Endothelial cell of umbilical vein (primary cell): ENCODE data around the gene CDR2L. TPM values are rescaled to one million over a fixed set of nuclear protein-coding genes. Genes with fewer than 3 reads are reported as not detected.

Source experiments
- BruUV-seq: library from RNA; stranded (reverse); fragments of 400-500 nt; replicated peaks from 2 replicates; lab custom pipeline; 2021; lab: Mats Ljungman, UMichigan
- CTCF ChIA-PET: fragments of 300-600, 350-600 bp; sonication (Branson Sonifier 250); formaldehyde crosslinking; loops from one replicate; lab custom pipeline; 2021; ENCODE audit warnings: antibody characterized with exemption, inconsistent platforms; lab: Charles Lee
- POLR2A ChIA-PET: fragments of 300-600, 350-600 bp; sonication (Branson Sonifier 250); formaldehyde crosslinking; loops from one replicate; lab custom pipeline; 2021; ENCODE audit warnings: antibody characterized with exemption, inconsistent platforms; lab: Charles Lee
- DNase-seq: peaks from one replicate; pipeline ENCODE4 v3.0.0-alpha.2; 2011; ENCODE audit warnings: low read depth, low spot score
- FAIRE-seq: peaks from 2 replicates; lab custom pipeline; 2011; peaks lifted over from hg19 to GRCh38; lab: Jason Lieb, UNC
- H2AFZ ChIP-seq: 2 replicates; pipeline ENCODE4 v1.6.0; 2012; ENCODE audit warnings: low read depth, low read length, control low read depth, inconsistent platforms
- H3K27ac ChIP-seq: 2 replicates; pipeline ENCODE4 v1.5.1; 2011; ENCODE audit warnings: low read depth, mild to moderate bottlenecking, control low read depth, low read length, moderate library complexity; ENCODE audit not compliant: insufficient read depth
- H3K27me3 ChIP-seq, 2 experiments: 2 replicates each; pipeline versions ENCODE4 v1.6.0 to v1.6.1; 2011; ENCODE audit warnings: low read length in 2 of 2, mixed read lengths in 1 of 2; ENCODE audit not compliant: control insufficient read depth in 2 of 2, insufficient read depth in 2 of 2
- H3K36me3 ChIP-seq, 2 experiments: 2 replicates in 1 of 2; 3 replicates in 1 of 2; pipeline ENCODE4 v1.5.1; 2011; ENCODE audit warnings: low read length in 2 of 2, mild to moderate bottlenecking in 1 of 2, moderate library complexity in 1 of 2; ENCODE audit not compliant: control insufficient read depth in 2 of 2, insufficient read depth in 2 of 2; ENCODE audit errors: extremely low read depth in 1 of 2
- H3K4me1 ChIP-seq: 3 replicates; pipeline ENCODE4 v1.5.1; 2011; ENCODE audit warnings: mild to moderate bottlenecking, low read length; ENCODE audit not compliant: control insufficient read depth, insufficient read depth; ENCODE audit errors: extremely low read depth
- H3K4me2 ChIP-seq: 2 replicates; pipeline ENCODE4 v1.6.1; 2011; ENCODE audit warnings: low read length, control low read depth, mixed read lengths; ENCODE audit not compliant: insufficient read depth
- H3K4me3 ChIP-seq, 3 experiments: fragments of 200-600 bp in 1 of 3; sonication (generic), shearing (Covaris generic) in 1 of 3; replicated peaks in 1 of 3; 2 replicates each; pipeline ENCODE4 v1.5.1; 2011 to 2016; ENCODE audit warnings: control low read depth in 3 of 3, low read length in 3 of 3, mild to moderate bottlenecking in 2 of 3, inconsistent platforms in 1 of 3, low read depth in 1 of 3, moderate library complexity in 1 of 3; ENCODE audit not compliant: insufficient read depth in 1 of 3
- H3K79me2 ChIP-seq: 2 replicates; pipeline ENCODE4 v1.6.0; 2012; ENCODE audit warnings: low read length, inconsistent platforms; ENCODE audit not compliant: control insufficient read depth, insufficient read depth
- H3K9ac ChIP-seq: replicated peaks from 2 replicates; pipeline ENCODE3; 2011; ENCODE audit warnings: low read length, control low read depth; ENCODE audit not compliant: insufficient read depth; ENCODE audit errors: extremely low read depth
- H3K9me1 ChIP-seq: replicated peaks from 3 replicates; pipeline ENCODE4 v1.6.0; 2011; ENCODE audit warnings: mild to moderate bottlenecking, low read length; ENCODE audit not compliant: control insufficient read depth, insufficient read depth; ENCODE audit errors: extremely low read depth
- H3K9me3 ChIP-seq: replicated peaks from 2 replicates; pipeline ENCODE4 v1.5.1; 2012; ENCODE audit warnings: low read length, inconsistent platforms; ENCODE audit not compliant: control insufficient read depth, insufficient read depth
- H4K20me1 ChIP-seq: replicated peaks from 2 replicates; pipeline ENCODE3; 2011; ENCODE audit warnings: mild to moderate bottlenecking, low read length; ENCODE audit not compliant: control insufficient read depth, insufficient read depth; ENCODE audit errors: extremely low read depth
- EZH2 ChIP-seq: IDR thresholded peaks from 2 replicates; pipeline ENCODE4 v1.6.1; 2012; ENCODE audit warnings: borderline replicate concordance, low read depth, mild to moderate bottlenecking, moderate library complexity, low read length, inconsistent platforms; ENCODE audit not compliant: severe bottlenecking
- FOS ChIP-seq: IDR thresholded peaks from 2 replicates; pipeline ENCODE4 v1.6.1; 2011; ENCODE audit warnings: mild to moderate bottlenecking, low read length, moderate library complexity, borderline replicate concordance; ENCODE audit not compliant: insufficient read depth
- GATA2 ChIP-seq: IDR thresholded peaks from 2 replicates; pipeline ENCODE4 v1.7.0; 2011; ENCODE audit warnings: low read depth, mild to moderate bottlenecking, moderate library complexity, mixed read lengths, low read length; ENCODE audit not compliant: insufficient read length, insufficient read depth
- JUN ChIP-seq: IDR thresholded peaks from 2 replicates; pipeline ENCODE4 v1.6.1; 2011; ENCODE audit warnings: borderline replicate concordance, low read depth; ENCODE audit not compliant: insufficient read length, insufficient read depth
- MYC ChIP-seq: IDR thresholded peaks from one replicate; pipeline ENCODE4 v1.6.1; 2011; ENCODE audit warnings: mild to moderate bottlenecking, low read depth, low read length
- POLR2A ChIP-seq: IDR thresholded peaks from 2 replicates; pipeline ENCODE4 v1.6.1; 2012; ENCODE audit warnings: low read depth, mild to moderate bottlenecking, control low read depth, low read length
- POLR2AphosphoS5 ChIP-seq: IDR thresholded peaks from 2 replicates; pipeline ENCODE4 v1.6.1; 2012; ENCODE audit warnings: low read depth, mild to moderate bottlenecking, control low read depth, low read length, moderate library complexity; ENCODE audit not compliant: insufficient read depth
- dilution Hi-C: fragments of 300-500 bp; cut with MboI; formaldehyde crosslinking; loops from one replicate; pipeline ENCODE4 v1.15.0; 2019; ENCODE audit warnings: low sequenced_read_pairs; ENCODE audit not compliant: extremely low pct_ligation_motif_present
- intact Hi-C: fragments of 100-400 bp; cut with micrococcal nuclease; formaldehyde crosslinking; loops from one replicate; pipeline ENCODE4 v1.10.0; 2022
- polyA plus RNA-seq, 4 experiments: library from polyadenylated mRNA; depleted of rRNA in 3 of 4; stranded (reverse) in 3 of 4; unstranded in 1 of 4; fragments of >200 nt; gene quantifications; 2 replicates each; pipeline versions ENCODE4 v1.2.1 to v1.2.3, GENCODE V29; 2011 to 2012; ENCODE audit warnings: missing spikeins in 1 of 4
- total RNA-seq: library from RNA; stranded (reverse); gene quantifications from 2 replicates; pipeline ENCODE4 v1.2.3, GENCODE V29; 2021
- TF ChIP-seq, protein P1 (sequence below), 2 donors: IDR thresholded peaks; 1 replicate in 1 of 2; 2 replicates in 1 of 2; pipeline ENCODE4 v1.5.1; 2011; ENCODE audit warnings: low read length in 2 of 2, mild to moderate bottlenecking in 2 of 2, moderate library complexity in 2 of 2, control low read depth in 1 of 2, inconsistent platforms in 1 of 2, low read depth in 1 of 2; ENCODE audit not compliant: insufficient read depth in 1 of 2; ENCODE audit errors: extremely low read depth in 1 of 2
- TF ChIP-seq, protein P2 (sequence below): IDR thresholded peaks from 2 replicates; pipeline ENCODE4 v1.6.1; 2011; ENCODE audit not compliant: insufficient read depth, insufficient read length

Gene CDR2L
- total and polyA plus RNA-seq, 2 donors (not counting 3 experiments of a cell fraction or from before 2014, with no cell fraction given): 22.2 to 34.9 TPM

DNA sequence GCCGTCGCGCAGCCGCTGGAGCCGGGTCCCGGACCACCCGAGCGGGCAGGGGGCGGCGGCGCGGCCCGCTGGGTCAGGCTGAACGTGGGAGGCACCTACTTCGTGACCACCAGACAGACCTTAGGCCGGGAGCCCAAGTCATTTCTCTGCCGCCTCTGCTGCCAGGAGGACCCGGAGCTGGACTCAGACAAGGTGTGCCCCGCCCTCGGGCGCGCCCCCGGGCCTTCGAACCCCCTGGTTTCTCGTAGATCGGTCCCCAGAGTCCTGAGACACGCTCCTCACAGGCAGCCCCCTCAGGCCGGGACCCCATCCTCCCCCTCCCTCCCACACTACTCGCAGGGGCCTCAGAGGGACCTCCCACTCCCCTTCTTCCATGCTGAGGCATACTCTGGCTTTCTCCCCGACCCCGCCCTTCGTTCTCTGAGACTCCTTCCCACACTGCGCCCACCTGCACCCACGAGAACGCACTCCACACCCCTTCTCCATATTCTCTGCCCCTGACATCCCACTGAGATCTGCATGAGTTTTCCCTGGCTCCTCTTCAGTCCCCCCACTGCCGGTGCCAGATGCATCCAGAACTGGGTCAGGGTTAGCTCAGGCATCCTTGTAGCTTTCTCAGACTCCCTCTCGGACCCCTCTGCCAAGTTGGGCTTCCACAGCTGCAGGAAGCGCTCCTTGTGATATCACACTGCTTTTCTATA is 60.1 kb downstream of the CDR2L start:
- no peaks in the 10 kb centered on the region for H3K9me3 ChIP-seq
- H3K4me3 ChIP-seq: peak overlapping the region; percentile 35 to 93 (median 51)
- H3K27me3 ChIP-seq: no peaks in the 10 kb centered on the region
- peak; percentile 19 for DNase-seq
- H3K36me3 ChIP-seq: peaks cover 2 to 4% of the 10 kb centered on the region in 2 experiments
- H3K4me2 ChIP-seq: peak overlapping the region; percentile 59
- peak; percentile 76 for FAIRE-seq
- intact Hi-C loops (loop anchor here (1.0 to 10.0 kb wide), 5 partner anchors 60 to 467 kb away; partner anchors contain the start of genes ARMC7, CASKIN2, SUMO2 and TSEN54), dilution Hi-C loops (no loop called here)
- no TSS peak for BruUV-seq
- peak overlapping the region; percentile 54 for H3K9ac ChIP-seq
- TF ChIP-seq POLR2A: no peak
- CTCF ChIA-PET: interaction anchor here (0.8 to 1.6 kb wide), 11 partner anchors 9 to 154 kb away, joined by 3 to 9 read pairs (median 4); no protein-coding TSS in a partner anchor
- peaks cover 8% of the 10 kb centered on the region for H3K79me2 ChIP-seq
- H3K9me1 ChIP-seq: no peaks in the 10 kb centered on the region
- POLR2A ChIA-PET: no interaction called here
- H3K27ac ChIP-seq: no peak overlapping the region
- H3K4me1 ChIP-seq: peaks cover 13% of the 10 kb centered on the region
- H2AFZ ChIP-seq: peak overlapping the region; percentile 4
- no peaks in the 10 kb centered on the region for H4K20me1 ChIP-seq

DNA sequence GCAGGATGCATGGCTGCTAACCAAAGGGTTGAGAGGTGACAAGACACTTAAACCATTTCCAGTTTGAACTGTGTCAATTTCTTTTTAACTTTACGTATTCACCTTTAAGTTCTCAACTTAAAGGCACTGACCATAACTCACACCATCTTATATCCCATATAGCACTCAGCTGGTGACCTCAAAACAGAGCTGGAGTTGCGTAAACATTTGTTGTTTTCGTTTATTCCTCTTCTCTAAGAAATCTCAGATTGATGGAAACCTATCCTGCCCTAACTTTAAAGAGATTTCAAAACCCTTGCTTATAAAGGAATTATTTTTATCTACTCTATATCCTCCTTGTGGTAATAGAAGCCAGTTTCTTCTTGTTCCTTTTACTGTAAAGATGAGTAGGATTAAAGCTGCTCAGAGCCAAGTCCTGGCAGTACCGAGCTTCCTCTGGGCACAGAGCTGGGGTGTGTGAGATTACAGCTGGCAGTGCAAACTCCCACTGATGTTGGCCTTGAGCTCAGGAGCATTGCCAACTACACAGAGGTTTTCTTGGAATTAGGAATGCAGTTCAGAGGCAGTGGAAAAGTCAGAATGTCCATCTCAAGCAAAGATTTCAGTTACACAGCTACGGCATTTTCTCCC is 60.9 kb downstream of the CDR2L start:
- intact Hi-C loops: loop anchor here (5.0 to 10.0 kb wide), 3 partner anchors 59 to 466 kb away; partner anchors contain the start of genes ARMC7, CASKIN2, SUMO2 and TSEN54
- no peak overlapping the region for H3K27ac ChIP-seq
- H2AFZ ChIP-seq: no peak overlapping the region
- peak overlapping the region; percentile 59 for H3K4me2 ChIP-seq
- ChIA-PET CTCF (interaction anchor here (0.7 to 2.7 kb wide), 14 partner anchors 10 to 222 kb away, joined by 3 to 13 read pairs (median 4); partner anchors contain the start of gene MIF4GD), POLR2A (interaction anchor here (0.6 to 0.8 kb wide), 2 partner anchors 76 to 138 kb away, joined by 3 read pairs; no protein-coding TSS in a partner anchor)
- H3K9me1 ChIP-seq: no peaks in the 10 kb centered on the region
- peaks cover 6% of the 10 kb centered on the region in 2 experiments for H3K36me3 ChIP-seq
- DNase-seq: peak; percentile 25
- FAIRE-seq: no peak
- dilution Hi-C loops: no loop called here
- TF ChIP-seq EZH2: no peak
- TF ChIP-seq POLR2AphosphoS5: no peak
- TF ChIP-seq GATA2: no peak
- TF ChIP-seq POLR2A: no peak
- TF ChIP-seq, protein P1, sequence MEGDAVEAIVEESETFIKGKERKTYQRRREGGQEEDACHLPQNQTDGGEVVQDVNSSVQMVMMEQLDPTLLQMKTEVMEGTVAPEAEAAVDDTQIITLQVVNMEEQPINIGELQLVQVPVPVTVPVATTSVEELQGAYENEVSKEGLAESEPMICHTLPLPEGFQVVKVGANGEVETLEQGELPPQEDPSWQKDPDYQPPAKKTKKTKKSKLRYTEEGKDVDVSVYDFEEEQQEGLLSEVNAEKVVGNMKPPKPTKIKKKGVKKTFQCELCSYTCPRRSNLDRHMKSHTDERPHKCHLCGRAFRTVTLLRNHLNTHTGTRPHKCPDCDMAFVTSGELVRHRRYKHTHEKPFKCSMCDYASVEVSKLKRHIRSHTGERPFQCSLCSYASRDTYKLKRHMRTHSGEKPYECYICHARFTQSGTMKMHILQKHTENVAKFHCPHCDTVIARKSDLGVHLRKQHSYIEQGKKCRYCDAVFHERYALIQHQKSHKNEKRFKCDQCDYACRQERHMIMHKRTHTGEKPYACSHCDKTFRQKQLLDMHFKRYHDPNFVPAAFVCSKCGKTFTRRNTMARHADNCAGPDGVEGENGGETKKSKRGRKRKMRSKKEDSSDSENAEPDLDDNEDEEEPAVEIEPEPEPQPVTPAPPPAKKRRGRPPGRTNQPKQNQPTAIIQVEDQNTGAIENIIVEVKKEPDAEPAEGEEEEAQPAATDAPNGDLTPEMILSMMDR (IDR thresholded peaks at IDR 0.05; ENCODE audit: extremely low read depth in 1 of 2, insufficient read depth in 1 of 2, low read depth in 1 of 2, low read length in 2 of 2): no peak
- TF ChIP-seq MYC: no peak
- TF ChIP-seq, protein P2, sequence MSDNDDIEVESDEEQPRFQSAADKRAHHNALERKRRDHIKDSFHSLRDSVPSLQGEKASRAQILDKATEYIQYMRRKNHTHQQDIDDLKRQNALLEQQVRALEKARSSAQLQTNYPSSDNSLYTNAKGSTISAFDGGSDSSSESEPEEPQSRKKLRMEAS: no peak
- TF ChIP-seq FOS: no peak
- no peak for TF ChIP-seq JUN
- peaks cover 13% of the 10 kb centered on the region for H3K4me1 ChIP-seq
- H3K27me3 ChIP-seq: no peaks in the 10 kb centered on the region
- no TSS peak for BruUV-seq
- H3K9ac ChIP-seq: peak overlapping the region; percentile 54
- H3K4me3 ChIP-seq: peak overlapping the region; percentile 35 to 93 (median 51)
- H3K9me3 ChIP-seq: no peaks in the 10 kb centered on the region
- peaks cover 8% of the 10 kb centered on the region for H3K79me2 ChIP-seq
- H4K20me1 ChIP-seq: no peaks in the 10 kb centered on the region
